ENCODE data around the gene LDLRAD3. TPM values are rescaled to one million over a fixed set of nuclear protein-coding genes. Genes with fewer than 3 reads are reported as not detected.

LDLRAD3 gene
- polyA plus RNA-seq, 1 of the 3 experiments (the other 2 are of a cell fraction): 10.6 TPM

DNA sequence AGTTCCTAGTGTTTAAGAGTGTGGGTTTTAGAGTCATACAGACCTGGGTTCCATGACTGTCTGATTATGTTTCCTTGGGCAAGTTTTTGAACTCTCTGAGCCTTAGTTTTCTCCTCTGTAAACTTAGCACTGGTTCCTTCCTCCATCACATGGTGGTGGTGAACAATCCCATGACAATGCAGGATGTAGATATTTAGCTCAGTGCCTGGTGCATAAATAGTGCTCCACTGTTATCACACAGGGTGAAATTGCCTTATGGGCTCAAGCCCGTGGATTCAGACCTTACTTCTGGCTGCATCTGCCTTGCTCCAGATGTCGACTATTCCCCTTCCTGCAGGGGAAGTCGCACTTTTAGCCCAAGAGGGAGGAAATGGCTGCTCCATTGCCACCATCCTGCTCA, 62.7 kb downstream of the LDLRAD3 start (continued):
- TF ChIP-seq YY1 (IDR thresholded peaks at IDR 0.05; ENCODE audit: low read depth): no peak
- TF ChIP-seq TAF1 (IDR thresholded peaks at IDR 0.05; ENCODE audit: borderline replicate concordance, low read depth, low read length): no peak
- no peak for TF ChIP-seq SIN3A (IDR thresholded peaks at IDR 0.05; ENCODE audit: borderline replicate concordance, low read depth, low read length)
- no peak for TF ChIP-seq ELF1 (IDR thresholded peaks at IDR 0.05)
- TF ChIP-seq RXRA (IDR thresholded peaks at IDR 0.05; ENCODE audit: borderline replicate concordance, low read depth): no peak
- TF ChIP-seq FOXM1 (IDR thresholded peaks at IDR 0.05; ENCODE audit: low read depth): no peak
- no peak for TF ChIP-seq EP300 (IDR thresholded peaks at IDR 0.05; ENCODE audit: borderline replicate concordance in 1 of 2, low read depth in 1 of 2, low read length in 1 of 2)
- TF ChIP-seq, protein P1, sequence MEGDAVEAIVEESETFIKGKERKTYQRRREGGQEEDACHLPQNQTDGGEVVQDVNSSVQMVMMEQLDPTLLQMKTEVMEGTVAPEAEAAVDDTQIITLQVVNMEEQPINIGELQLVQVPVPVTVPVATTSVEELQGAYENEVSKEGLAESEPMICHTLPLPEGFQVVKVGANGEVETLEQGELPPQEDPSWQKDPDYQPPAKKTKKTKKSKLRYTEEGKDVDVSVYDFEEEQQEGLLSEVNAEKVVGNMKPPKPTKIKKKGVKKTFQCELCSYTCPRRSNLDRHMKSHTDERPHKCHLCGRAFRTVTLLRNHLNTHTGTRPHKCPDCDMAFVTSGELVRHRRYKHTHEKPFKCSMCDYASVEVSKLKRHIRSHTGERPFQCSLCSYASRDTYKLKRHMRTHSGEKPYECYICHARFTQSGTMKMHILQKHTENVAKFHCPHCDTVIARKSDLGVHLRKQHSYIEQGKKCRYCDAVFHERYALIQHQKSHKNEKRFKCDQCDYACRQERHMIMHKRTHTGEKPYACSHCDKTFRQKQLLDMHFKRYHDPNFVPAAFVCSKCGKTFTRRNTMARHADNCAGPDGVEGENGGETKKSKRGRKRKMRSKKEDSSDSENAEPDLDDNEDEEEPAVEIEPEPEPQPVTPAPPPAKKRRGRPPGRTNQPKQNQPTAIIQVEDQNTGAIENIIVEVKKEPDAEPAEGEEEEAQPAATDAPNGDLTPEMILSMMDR (IDR thresholded peaks at IDR 0.05): no peak
- TF ChIP-seq FOSL2 (IDR thresholded peaks at IDR 0.05; ENCODE audit: borderline replicate concordance, low read depth): no peak

DNA sequence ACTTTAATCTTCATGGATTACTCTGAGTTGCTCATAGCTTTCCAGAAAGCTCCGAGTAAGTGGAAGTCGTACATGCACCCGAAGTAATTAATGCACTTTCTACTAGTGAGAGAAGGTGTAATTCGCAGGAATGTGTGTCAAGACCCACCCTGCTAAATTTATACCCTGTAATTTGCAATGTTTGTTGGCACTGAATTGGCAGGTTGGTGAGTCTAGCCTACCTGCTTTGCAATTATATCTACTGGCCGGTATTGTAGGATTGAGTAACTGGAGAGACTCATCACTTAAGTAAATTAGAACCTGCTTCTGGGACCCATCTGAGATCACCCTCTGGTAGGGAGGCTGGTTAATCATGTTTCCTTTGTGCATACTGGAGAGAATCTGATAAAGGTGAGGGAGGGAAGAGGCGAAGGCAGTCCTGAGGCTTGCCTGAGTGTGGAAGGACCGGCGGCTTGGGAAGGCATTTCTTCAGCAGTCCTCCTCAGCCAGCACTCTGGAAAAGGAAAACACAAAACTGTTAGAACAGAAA, 63.3 kb downstream of the LDLRAD3 start:
- TF ChIP-seq TCF12 (IDR thresholded peaks at IDR 0.05) (no peak), MEF2A (IDR thresholded peaks at IDR 0.05; ENCODE audit: borderline replicate concordance, low read depth) (no peak)
- POLR2A ChIA-PET: no interaction called here
- 87% methylated on average over 8 of the region's 8 CpGs for WGBS (ENCODE audit: low lambda C conversion rate)
- Histone ChIP-seq H3F3A (replicated peaks; ENCODE audit: insufficient read depth) (peaks cover 22% of the 10 kb centered on the region), H2AFZ (ENCODE audit: low read depth) (no peak overlapping the region), H3K9me2 (no peaks in the 10 kb centered on the region), H3K9me3 (no peaks in the 10 kb centered on the region), H3K27me3 (ENCODE audit: insufficient read depth) (no peaks in the 10 kb centered on the region), H3K4me1 (ENCODE audit: control insufficient read depth in 1 of 2, insufficient read depth in 2 of 2, low read depth in 1 of 2, low read length in 1 of 2) (peaks cover 20 to 36% of the 10 kb centered on the region in 2 experiments), H3K4me3 (ENCODE audit: low read depth in 2 of 2, low read length in 1 of 2) (no peak overlapping the region), H4K20me1 (ENCODE audit: insufficient read depth) (0 out of 2 replicates have a peak, but pooled peaks cover 2% of the 10 kb centered on the region), H3K27ac (ENCODE audit: low read depth in 2 of 2, low read length in 1 of 2) (0 out of 4 replicates have a peak overlapping the region, but pooled peaks of 1 of the 2 experiments have one; percentile 68), H3K9ac (no peak overlapping the region), H3K79me2 (ENCODE audit: insufficient read depth) (peaks cover 30% of the 10 kb centered on the region), H3K4me2 (no peak overlapping the region; the same call in 1 of the 2 replicates), H3K36me3 (replicated peaks in 1 of 2; ENCODE audit: control insufficient read depth in 1 of 2, insufficient read depth in 2 of 2, low read length in 1 of 2) (no peaks in the 10 kb centered on the region)
- CTCF ChIA-PET: interaction anchor here (1.4 kb wide), 1 partner anchor 185 kb away, joined by 4 read pairs; no protein-coding TSS in a partner anchor
- DNase-seq: no peak

DNA sequence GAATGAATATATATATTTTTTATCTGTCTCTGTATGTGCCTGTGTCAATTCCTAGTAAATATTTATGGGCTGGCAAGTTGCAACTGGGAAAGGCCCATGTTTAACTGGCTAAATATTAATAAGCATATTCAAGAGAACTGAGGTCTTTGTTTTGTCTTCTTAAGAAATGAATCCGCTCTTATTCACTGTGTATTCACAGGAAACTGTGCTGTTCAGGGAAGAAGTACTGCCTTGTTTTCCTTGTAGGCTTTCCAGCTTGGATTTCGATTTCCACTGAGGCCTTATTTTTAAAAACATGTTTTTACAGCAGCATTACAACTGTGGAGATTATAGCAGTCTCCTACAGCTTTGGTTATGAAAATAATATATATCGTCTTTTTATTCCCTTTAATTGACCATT, 64.7 kb downstream of the LDLRAD3 start:
- Histone ChIP-seq H3K4me3 (ENCODE audit: low read depth in 2 of 2, low read length in 1 of 2) (no peak overlapping the region), H2AFZ (ENCODE audit: low read depth) (0 out of 2 replicates have a peak overlapping the region, but pooled peaks have one; percentile 33), H3K27me3 (ENCODE audit: insufficient read depth) (no peaks in the 10 kb centered on the region), H3K4me1 (ENCODE audit: control insufficient read depth in 1 of 2, insufficient read depth in 2 of 2, low read depth in 1 of 2, low read length in 1 of 2) (peaks cover 26 to 40% of the 10 kb centered on the region in 2 experiments), H3F3A (replicated peaks; ENCODE audit: insufficient read depth) (peaks cover 22% of the 10 kb centered on the region), H3K9ac (peak overlapping the region; percentile 17; the same call in 1 of the 2 replicates), H3K36me3 (replicated peaks in 1 of 2; ENCODE audit: control insufficient read depth in 1 of 2, insufficient read depth in 2 of 2, low read length in 1 of 2) (no peaks in the 10 kb centered on the region), H3K27ac (ENCODE audit: low read depth in 2 of 2, low read length in 1 of 2) (peak overlapping the region; percentile 68 to 74), H3K4me2 (peak overlapping the region; percentile 65; the same call in 1 of the 2 replicates), H3K79me2 (ENCODE audit: insufficient read depth) (peaks cover 34% of the 10 kb centered on the region), H4K20me1 (ENCODE audit: insufficient read depth) (0 out of 2 replicates have a peak, but pooled peaks cover 2% of the 10 kb centered on the region), H3K9me3 (no peaks in the 10 kb centered on the region), H3K9me2 (no peaks in the 10 kb centered on the region)
- TF ChIP-seq, protein P1 (IDR thresholded peaks at IDR 0.05): no peak
- no peak for TF ChIP-seq EZH2phosphoT487 (IDR thresholded peaks at IDR 0.05; ENCODE audit: borderline replicate concordance, low read depth)
- no peak for TF ChIP-seq EP300 (IDR thresholded peaks at IDR 0.05; ENCODE audit: borderline replicate concordance in 1 of 2, low read depth in 1 of 2, low read length in 1 of 2)
- TF ChIP-seq MXI1 (IDR thresholded peaks at IDR 0.05; ENCODE audit: low read depth, low read length): no peak
- no peak for TF ChIP-seq NRF1 (IDR thresholded peaks at IDR 0.05; ENCODE audit: low read depth, low read length)
- no peak for TF ChIP-seq GABPA (IDR thresholded peaks at IDR 0.05; ENCODE audit: low read depth)
- TF ChIP-seq, protein P2, sequence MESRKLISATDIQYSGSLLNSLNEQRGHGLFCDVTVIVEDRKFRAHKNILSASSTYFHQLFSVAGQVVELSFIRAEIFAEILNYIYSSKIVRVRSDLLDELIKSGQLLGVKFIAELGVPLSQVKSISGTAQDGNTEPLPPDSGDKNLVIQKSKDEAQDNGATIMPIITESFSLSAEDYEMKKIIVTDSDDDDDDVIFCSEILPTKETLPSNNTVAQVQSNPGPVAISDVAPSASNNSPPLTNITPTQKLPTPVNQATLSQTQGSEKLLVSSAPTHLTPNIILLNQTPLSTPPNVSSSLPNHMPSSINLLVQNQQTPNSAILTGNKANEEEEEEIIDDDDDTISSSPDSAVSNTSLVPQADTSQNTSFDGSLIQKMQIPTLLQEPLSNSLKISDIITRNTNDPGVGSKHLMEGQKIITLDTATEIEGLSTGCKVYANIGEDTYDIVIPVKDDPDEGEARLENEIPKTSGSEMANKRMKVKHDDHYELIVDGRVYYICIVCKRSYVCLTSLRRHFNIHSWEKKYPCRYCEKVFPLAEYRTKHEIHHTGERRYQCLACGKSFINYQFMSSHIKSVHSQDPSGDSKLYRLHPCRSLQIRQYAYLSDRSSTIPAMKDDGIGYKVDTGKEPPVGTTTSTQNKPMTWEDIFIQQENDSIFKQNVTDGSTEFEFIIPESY (IDR thresholded peaks at IDR 0.05; ENCODE audit: borderline replicate concordance, low read depth): no peak
- POLR2A ChIA-PET: no interaction called here
- CTCF ChIA-PET: no interaction called here
- no peak for DNase-seq
- WGBS (ENCODE audit: low lambda C conversion rate): 86% methylated on average over 3 of the region's 3 CpGs

All from SK-N-SH (cell line).